Skeletal muscle tissue (tissue), 4 donors: ENCODE measurements around the gene SMC1B. TPM values are rescaled to one million over a fixed set of nuclear protein-coding genes. Genes with fewer than 3 reads are reported as not detected.

Experiments
- H3K27ac ChIP-seq: one replicate; pipeline ENCODE4 v1.7.0; 2013; ENCODE audit warnings: mild to moderate bottlenecking, low read depth, low read length, inconsistent platforms
- H3K27me3 ChIP-seq, 3 donors: one replicate each; pipeline ENCODE4 v1.7.0; 2013; ENCODE audit warnings: low read length in 3 of 3; ENCODE audit not compliant: control insufficient read depth in 3 of 3, insufficient read depth in 3 of 3
- H3K36me3 ChIP-seq, 3 donors: one replicate each; pipeline ENCODE4 v1.7.0; 2013; ENCODE audit warnings: low read length in 3 of 3; ENCODE audit not compliant: control insufficient read depth in 3 of 3, insufficient read depth in 3 of 3
- H3K4me1 ChIP-seq, 3 donors: one replicate each; pipeline ENCODE4 v1.7.0; 2013; ENCODE audit warnings: low read length in 3 of 3, mild to moderate bottlenecking in 3 of 3; ENCODE audit not compliant: control insufficient read depth in 3 of 3, insufficient read depth in 3 of 3
- H3K4me3 ChIP-seq, 3 donors: one replicate each; pipeline ENCODE4 v1.7.0; 2013; ENCODE audit warnings: low read length in 3 of 3
- H3K9ac ChIP-seq, 3 donors: one replicate each; pipeline ENCODE4 v1.7.0; 2013; ENCODE audit warnings: low read length in 3 of 3, mild to moderate bottlenecking in 3 of 3, moderate library complexity in 2 of 3, low read depth in 1 of 3
- H3K9me3 ChIP-seq, 3 donors: one replicate each; pipeline ENCODE4 v1.7.0; 2013; ENCODE audit warnings: low read length in 3 of 3; ENCODE audit not compliant: control insufficient read depth in 3 of 3
- total RNA-seq: library from RNA; depleted of rRNA; stranded (reverse); fragments of >200 nt; gene quantifications from one replicate; pipeline ENCODE4 v1.2.3, GENCODE V29; 2014
- donor health status: Osteomylitis.

The SMC1B gene
- total RNA-seq, 1 donor from 2014 or later: under 0.01 TPM

- Histone ChIP-seq H3K4me1 (peaks cover 5 to 10% (median 8%) of the 10 kb centered on the region in 3 donors), H3K36me3 (no peaks in the 10 kb centered on the region), H3K9ac (no peak overlapping the region), H3K9me3 (no peaks in the 10 kb centered on the region), H3K27me3 (no peaks in the 10 kb centered on the region), H3K27ac (no peak overlapping the region), H3K4me3 (no peak overlapping the region)
Measured at GRCh38 chr22:45430871-45431270, 17.5 kb upstream of the SMC1B start.

GRCh38 chr22:45429981-45430775, 16.8 kb upstream of the SMC1B start:
- no peaks in the 10 kb centered on the region for H3K9me3 ChIP-seq
- H3K36me3 ChIP-seq: no peaks in the 10 kb centered on the region
- peaks cover 1 to 3% (median 2%) of the 10 kb centered on the region in 3 donors for H3K4me1 ChIP-seq
- no peaks in the 10 kb centered on the region for H3K27me3 ChIP-seq
- H3K9ac ChIP-seq: no peak overlapping the region
- H3K27ac ChIP-seq: no peak overlapping the region
- no peak overlapping the region for H3K4me3 ChIP-seq

- no peaks in the 10 kb centered on the region for H3K9me3 ChIP-seq
- H3K4me3 ChIP-seq: no peak overlapping the region
- H3K9ac ChIP-seq: no peak overlapping the region
- no peaks in the 10 kb centered on the region for H3K36me3 ChIP-seq
- H3K27ac ChIP-seq: no peak overlapping the region
- H3K4me1 ChIP-seq: no peaks in the 10 kb centered on the region
- no peaks in the 10 kb centered on the region for H3K27me3 ChIP-seq
Measured at GRCh38 chr22:45429424-45429823, 16.0 kb upstream of the SMC1B start.

- no peaks in the 10 kb centered on the region for H3K27me3 ChIP-seq
Measured at GRCh38 chr22:45428391-45429385, 15.3 kb upstream of the SMC1B start.

GRCh38 chr22:45427114-45427513, 13.7 kb upstream of the SMC1B start:
- Histone ChIP-seq H3K36me3 (no peaks in the 10 kb centered on the region), H3K27ac (no peak overlapping the region), H3K4me1 (no peaks in the 10 kb centered on the region), H3K4me3 (no peak overlapping the region), H3K9me3 (no peaks in the 10 kb centered on the region), H3K9ac (no peak overlapping the region), H3K27me3 (no peaks in the 10 kb centered on the region)

More at GRCh38 chr22:45428391-45429385, 15.3 kb upstream of the SMC1B start:
- Histone ChIP-seq H3K36me3 (no peaks in the 10 kb centered on the region), H3K4me1 (no peaks in the 10 kb centered on the region), H3K9ac (no peak overlapping the region), H3K9me3 (no peaks in the 10 kb centered on the region), H3K4me3 (no peak overlapping the region), H3K27ac (no peak overlapping the region)

- Histone ChIP-seq H3K9ac (no peak overlapping the region), H3K4me3 (no peak overlapping the region), H3K4me1 (no peaks in the 10 kb centered on the region), H3K9me3 (no peaks in the 10 kb centered on the region), H3K27me3 (no peaks in the 10 kb centered on the region), H3K36me3 (no peaks in the 10 kb centered on the region), H3K27ac (no peak overlapping the region)
Measured at GRCh38 chr22:45426387-45426786, 13.0 kb upstream of the SMC1B start.

- no peak overlapping the region for H3K4me3 ChIP-seq
- H3K9ac ChIP-seq: no peak overlapping the region
- no peaks in the 10 kb centered on the region for H3K4me1 ChIP-seq
- no peaks in the 10 kb centered on the region for H3K9me3 ChIP-seq
- no peak overlapping the region for H3K27ac ChIP-seq
- no peaks in the 10 kb centered on the region for H3K27me3 ChIP-seq
- no peaks in the 10 kb centered on the region for H3K36me3 ChIP-seq
Measured at GRCh38 chr22:45425531-45426265, 12.3 kb upstream of the SMC1B start.

- no peaks in the 10 kb centered on the region for H3K9me3 ChIP-seq
- H3K36me3 ChIP-seq: no peaks in the 10 kb centered on the region
- no peak overlapping the region for H3K9ac ChIP-seq
- H3K4me3 ChIP-seq: no peak overlapping the region
- no peak overlapping the region for H3K27ac ChIP-seq
- no peaks in the 10 kb centered on the region for H3K27me3 ChIP-seq
- no peaks in the 10 kb centered on the region for H3K4me1 ChIP-seq
Measured at GRCh38 chr22:45425101-45425500, 11.7 kb upstream of the SMC1B start.

GRCh38 chr22:45424241-45424731, 10.9 kb upstream of the SMC1B start:
- Histone ChIP-seq H3K9me3 (no peaks in the 10 kb centered on the region), H3K9ac (no peak overlapping the region), H3K36me3 (no peaks in the 10 kb centered on the region), H3K27me3 (no peaks in the 10 kb centered on the region), H3K27ac (no peak overlapping the region), H3K4me3 (no peak overlapping the region), H3K4me1 (no peaks in the 10 kb centered on the region)
